IPS-18c (cell line): ENCODE results near the gene POTEC.
"Not testable (repeated sequence)": the region's sequence is repeated elsewhere in the genome, so short reads cannot be mapped to it uniquely, and the experiment has no call there.

Experiments
- H3K4me3 ChIP-seq: 2 replicates; pipeline ENCODE4 v1.7.0; 2013; ENCODE audit warnings: low read depth, mild to moderate bottlenecking, low read length, moderate library complexity; ENCODE audit not compliant: insufficient read depth
- H3K9me3 ChIP-seq: one replicate; pipeline ENCODE4 v1.6.1; 2013; ENCODE audit warnings: mild to moderate bottlenecking, low read length, moderate library complexity; ENCODE audit not compliant: control insufficient read depth, insufficient read depth

POTEC gene

DNA sequence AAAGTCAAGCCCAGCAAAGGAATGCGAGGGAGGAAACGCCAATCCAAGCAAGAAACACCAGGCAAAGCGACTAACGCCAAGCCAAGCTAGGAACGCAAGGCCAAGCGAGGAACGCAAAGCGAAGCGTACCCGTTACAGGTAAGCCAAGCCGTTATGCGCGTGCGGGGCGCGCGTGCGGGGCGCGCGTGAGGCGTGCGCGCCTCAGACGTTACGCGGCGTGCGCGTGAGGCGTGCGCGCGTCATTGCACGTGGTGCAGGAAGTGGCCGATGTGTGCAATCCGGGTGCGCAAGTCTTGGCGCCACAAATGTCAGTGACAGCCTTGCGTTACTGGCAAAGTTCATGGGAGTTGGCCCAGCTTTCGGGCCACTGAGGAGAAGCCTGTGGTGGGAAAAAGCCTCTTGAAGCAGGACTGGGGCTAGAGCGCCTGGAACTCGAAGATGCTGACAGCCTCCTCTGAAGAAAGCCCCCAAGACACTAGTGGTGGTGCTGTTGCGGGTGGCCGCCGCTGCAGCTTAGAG, at the start of gene POTEC:
Gene POTEC, minus strand, starts transcription at position 155 of the 519 bp plus-strand sequence. CDS start 454 bp downstream, outside the sequence.
- H3K4me3 ChIP-seq, H3K9me3 ChIP-seq: not testable (repeated sequence)

GRCh38 chr18:14577971-14578370, 34.6 kb upstream of the POTEC start:
- H3K4me3 ChIP-seq, result no peak overlapping the region
- no peaks in the 10 kb centered on the region for H3K9me3 ChIP-seq

DNA sequence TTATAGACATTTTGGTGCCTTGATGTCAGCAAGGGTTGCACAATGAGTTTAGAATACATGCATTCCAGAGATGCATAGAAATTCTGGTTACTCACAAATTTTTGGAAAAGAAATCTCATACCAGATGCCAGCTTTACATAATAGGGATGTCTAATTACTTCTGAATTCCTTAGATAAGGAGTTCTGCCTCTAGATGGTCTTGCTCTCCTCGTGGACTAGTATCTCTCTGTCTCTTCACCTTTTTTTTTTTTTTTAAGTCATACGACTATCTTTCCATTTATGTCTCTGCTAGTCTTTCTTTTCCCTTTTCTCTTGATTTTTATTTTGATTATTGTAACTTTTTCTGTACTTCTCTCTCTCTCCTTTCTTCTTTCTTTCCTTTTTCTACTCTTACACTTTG, 16.1 kb upstream of the POTEC start:
- H3K9me3 ChIP-seq, result not testable (repeated sequence)

DNA sequence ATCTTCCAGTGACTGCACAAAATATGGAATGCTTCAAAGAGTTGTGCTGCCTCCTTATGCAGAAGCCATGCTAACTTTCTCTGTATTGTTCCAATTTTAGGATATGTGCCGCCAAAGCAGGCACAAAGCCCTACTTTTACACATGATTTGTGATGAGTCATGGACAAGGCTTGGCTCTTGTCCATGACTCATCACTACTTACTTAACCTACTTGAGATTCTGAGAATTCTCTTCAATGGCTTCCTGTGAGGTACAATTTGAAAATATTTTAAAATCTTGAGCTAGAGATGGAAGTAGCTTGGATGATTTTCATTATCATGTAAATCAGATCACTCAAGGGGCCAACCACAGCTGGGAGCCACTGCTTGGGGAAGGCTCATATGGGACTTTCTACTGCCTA, 11.7 kb downstream of the POTEC start:
- not testable (repeated sequence) for H3K9me3 ChIP-seq, H3K4me3 ChIP-seq

More for the DNA sequence above, 16.1 kb upstream of the POTEC start:
- H3K4me3 ChIP-seq, result not testable (repeated sequence)

- H3K4me3 ChIP-seq, result not testable (repeated sequence)
Observed at GRCh38 chr18:14510707-14511106, 32.7 kb downstream of the POTEC start.

DNA sequence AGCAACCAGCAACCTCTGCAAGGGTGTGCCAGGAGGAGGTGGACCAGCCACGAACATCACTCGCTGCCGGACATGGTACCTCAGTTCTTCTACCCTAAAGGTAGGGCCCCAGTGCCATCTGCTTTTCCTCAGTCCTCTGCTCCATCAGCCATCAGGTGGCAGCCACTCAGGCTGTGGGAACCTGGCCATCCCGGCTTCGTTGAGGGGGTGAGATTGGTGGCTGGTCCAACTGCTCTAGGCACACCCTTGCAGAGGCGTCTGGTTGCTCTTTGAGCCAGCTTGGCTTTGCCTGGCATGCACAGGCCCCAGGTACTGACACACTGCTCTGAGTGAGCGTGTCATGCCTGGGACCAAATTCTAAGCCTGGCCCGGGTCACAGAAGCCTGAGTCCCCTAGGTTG, 39.7 kb downstream of the POTEC start:
- H3K4me3 ChIP-seq, H3K9me3 ChIP-seq: not testable (repeated sequence)

More at GRCh38 chr18:14510707-14511106, 32.7 kb downstream of the POTEC start:
- H3K9me3 ChIP-seq, result not testable (repeated sequence)

DNA sequence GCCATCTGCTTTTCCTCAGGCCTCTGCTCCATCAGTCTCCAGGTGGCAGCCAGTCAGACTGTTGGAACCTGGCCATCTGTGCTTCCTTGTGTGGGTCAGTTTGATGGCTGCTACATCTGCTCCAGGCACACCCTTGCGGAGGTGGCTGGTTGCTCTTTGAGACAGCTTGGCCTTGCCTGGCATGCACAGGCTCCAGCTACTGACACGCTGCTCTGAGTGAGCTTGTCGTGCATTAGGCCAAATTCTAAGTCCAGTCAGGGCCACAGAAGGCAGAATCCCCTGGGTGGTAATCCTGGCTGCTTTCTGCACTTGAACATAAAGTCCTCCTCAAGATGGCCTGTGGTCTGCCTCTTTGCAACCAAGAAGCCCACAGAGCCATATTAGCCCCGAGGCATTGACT, 41.5 kb downstream of the POTEC start:
- H3K9me3 ChIP-seq, H3K4me3 ChIP-seq: not testable (repeated sequence)

DNA sequence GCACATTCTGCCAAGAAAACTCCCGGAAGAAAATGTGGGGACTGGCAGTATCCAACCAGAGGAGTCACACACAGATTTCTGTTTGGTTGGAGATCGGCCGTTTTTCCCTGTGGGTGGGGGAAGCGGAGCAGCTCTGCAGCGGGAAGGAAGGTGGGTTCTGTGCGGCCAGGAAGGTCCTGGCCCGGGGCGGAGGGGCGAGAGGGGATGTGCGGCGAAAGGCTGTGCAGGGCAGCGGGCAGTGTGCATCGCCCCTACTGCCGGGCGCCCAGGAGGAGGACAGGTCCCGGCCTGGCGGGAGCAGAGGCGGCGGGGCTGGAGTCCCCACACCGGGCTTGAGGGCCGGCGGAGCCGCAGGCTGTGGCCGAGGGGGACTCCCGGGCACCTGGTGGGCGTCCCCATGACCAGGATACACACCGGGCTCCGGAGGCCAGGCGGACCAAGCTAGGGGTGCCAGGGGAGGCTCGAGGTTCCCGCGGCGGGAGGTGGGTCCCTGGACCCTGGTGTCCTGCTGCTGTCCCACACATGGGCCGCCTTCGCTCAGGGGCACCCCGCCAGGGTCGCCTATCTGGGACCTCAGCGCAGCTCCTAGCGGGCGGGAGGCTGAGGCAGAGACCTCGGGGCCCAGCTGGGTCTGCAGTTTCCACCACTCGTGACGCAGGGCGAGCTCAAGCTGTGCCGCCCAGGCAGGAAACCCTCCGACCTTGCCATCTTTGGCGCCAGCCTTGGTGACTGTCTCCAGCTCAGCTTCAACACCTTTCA, 54.0 kb downstream of the POTEC start:
- H3K9me3 ChIP-seq, H3K4me3 ChIP-seq: not testable (repeated sequence)

DNA sequence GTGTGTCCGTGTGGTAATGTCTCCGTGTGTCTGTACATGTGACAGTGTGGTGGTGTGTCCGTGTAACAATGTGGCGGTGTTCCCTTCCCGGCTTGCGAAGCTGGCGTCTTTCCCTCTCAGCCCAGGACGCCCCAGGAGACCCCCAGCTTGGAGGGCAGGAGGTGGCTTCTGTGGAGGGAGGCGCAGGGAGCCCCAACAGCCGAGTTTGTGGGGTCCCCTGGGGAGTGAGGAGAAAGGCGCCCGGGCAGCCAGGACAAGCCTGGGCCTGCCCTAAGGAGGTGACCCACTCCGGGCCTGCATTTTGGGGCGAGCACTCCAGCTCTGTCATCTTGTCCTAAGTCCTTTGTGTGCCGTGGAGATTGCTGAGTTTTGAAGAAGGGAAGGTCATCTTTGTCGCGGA, 54.6 kb downstream of the POTEC start:
- not testable (repeated sequence) for H3K4me3 ChIP-seq, H3K9me3 ChIP-seq

DNA sequence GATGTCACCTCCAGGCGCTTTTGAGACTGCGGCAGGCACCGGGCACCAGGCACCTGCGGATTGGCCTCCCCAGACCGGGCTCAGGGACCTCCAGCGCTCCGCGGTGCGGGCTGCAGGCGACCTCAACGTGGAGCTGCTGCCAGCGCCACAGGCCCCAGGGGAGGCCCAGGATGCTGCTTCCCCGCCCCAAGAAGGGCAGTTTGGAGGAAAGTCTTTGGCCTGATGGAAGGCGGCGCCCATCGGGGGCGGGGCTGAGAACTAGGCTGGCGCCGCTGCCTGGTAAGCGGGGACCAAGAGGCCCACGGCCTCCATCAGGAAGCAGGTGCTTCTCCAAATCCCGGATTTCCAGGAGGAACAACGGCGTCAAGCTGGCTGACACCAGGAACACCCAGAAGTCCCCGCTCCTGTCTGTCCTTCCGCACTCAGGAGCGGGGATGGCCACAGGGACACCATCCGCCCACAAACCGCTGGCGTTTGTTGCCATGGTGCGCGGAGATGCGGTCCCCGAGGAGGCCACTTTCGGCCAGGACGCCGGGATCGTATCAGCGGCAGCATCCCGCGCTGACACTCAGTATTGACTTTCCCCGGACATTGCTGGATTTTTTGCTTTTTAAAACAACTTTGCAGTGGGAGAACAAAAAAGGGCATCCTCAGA, 56.3 kb downstream of the POTEC start:
- not testable (repeated sequence) for H3K4me3 ChIP-seq

GRCh38 chr18:14479076-14479475, 64.3 kb downstream of the POTEC start:
- not testable (repeated sequence) for H3K4me3 ChIP-seq, H3K9me3 ChIP-seq

More for the DNA sequence above, 56.3 kb downstream of the POTEC start:
- H3K9me3 ChIP-seq, result not testable (repeated sequence)

GRCh38 chr18:14475520-14475919, 67.9 kb downstream of the POTEC start:
- not testable (repeated sequence) for H3K4me3 ChIP-seq

GRCh38 chr18:14474752-14475151, 68.6 kb downstream of the POTEC start:
- H3K9me3 ChIP-seq, H3K4me3 ChIP-seq: not testable (repeated sequence)

More at GRCh38 chr18:14475520-14475919, 67.9 kb downstream of the POTEC start:
- H3K9me3 ChIP-seq, result not testable (repeated sequence)

GRCh38 chr18:14474007-14474720, 69.2 kb downstream of the POTEC start:
- H3K9me3 ChIP-seq, H3K4me3 ChIP-seq: not testable (repeated sequence)

DNA sequence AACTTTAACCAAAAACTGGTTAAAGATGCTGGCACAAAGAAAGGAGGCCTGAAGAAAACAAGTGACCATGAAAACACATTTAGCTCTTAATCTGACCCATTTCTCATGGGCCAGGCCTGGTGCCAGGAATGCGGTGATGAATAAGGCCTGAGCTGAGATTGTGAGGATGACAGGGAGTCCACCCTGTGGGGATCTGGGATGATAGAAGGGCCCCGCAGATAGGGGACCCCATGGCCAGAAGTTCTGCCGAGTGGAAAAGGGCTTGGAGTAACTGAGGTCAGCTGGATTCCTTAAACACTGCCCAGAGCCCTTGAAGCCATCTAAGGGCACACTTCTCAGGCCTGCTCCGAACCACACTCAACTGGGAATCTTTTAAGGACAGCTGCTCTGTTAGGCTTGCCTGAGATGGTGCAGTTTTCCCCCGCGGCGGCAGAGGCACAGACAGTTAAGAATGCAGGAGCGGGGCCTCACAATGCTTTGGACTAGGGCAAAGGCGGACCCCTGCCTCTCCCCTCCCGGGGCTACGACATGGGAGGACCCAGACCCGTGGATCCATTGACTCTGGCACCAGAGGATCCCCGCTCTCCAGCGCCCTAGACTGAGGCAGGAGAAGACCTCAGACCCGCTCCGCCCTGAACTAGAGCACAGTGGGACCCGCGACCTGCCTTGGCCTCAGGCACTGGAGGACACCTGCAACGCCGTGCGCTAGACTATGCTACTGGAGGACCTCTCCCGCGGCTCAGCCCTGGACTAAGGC, 70.0 kb downstream of the POTEC start:
- H3K4me3 ChIP-seq, H3K9me3 ChIP-seq: not testable (repeated sequence)

GRCh38 chr18:14471286-14471685, 72.1 kb downstream of the POTEC start:
- not testable (repeated sequence) for H3K9me3 ChIP-seq

GRCh38 chr18:14470446-14470845, 73.0 kb downstream of the POTEC start:
- H3K4me3 ChIP-seq, H3K9me3 ChIP-seq: not testable (repeated sequence)

More at GRCh38 chr18:14471286-14471685, 72.1 kb downstream of the POTEC start:
- H3K4me3 ChIP-seq, result not testable (repeated sequence)
